MCF 10A (cell line): ENCODE data around the gene IL22RA2. TPM values are rescaled to one million over a fixed set of nuclear protein-coding genes. Genes with fewer than 3 reads are reported as not detected.

ENCODE experiments used
- Bru-seq: library from RNA; stranded (reverse); fragments of 400-500 nt; gene quantifications from one replicate; lab custom pipeline; 2021; lab: Mats Ljungman, UMichigan
- BruChase-seq, 2 experiments: library from RNA; stranded (reverse); fragments of 400-500 nt; gene quantifications; one replicate each; lab custom pipeline; 2021; lab: Mats Ljungman, UMichigan
- BruUV-seq: library from RNA; stranded (reverse); fragments of 400-500 nt; replicated peaks from 2 replicates; lab custom pipeline; 2021; lab: Mats Ljungman, UMichigan
- CTCF ChIA-PET: fragments of 300-600 bp; sonication (Branson Sonifier 250); formaldehyde crosslinking; extraction: SDS; loops from one replicate; lab custom pipeline; 2021; ENCODE audit warnings: antibody characterized with exemption, inconsistent platforms; lab: Yijun Ruan, JAX
- POLR2A ChIA-PET: fragments of 300-600, 350-650 bp; sonication (Branson Sonifier 250); formaldehyde crosslinking; extraction: SDS; loops from one replicate; lab custom pipeline; 2020; ENCODE audit warnings: antibody characterized with exemption, inconsistent platforms; lab: Yijun Ruan, JAX
- DNase-seq: peaks from one replicate; pipeline ENCODE4 v3.0.0-alpha.2; 2018; ENCODE audit not compliant: unreplicated experiment
- H3K27ac Mint-ChIP-seq: one replicate; pipeline ENCODE4 v1.8.0; 2022; ENCODE audit warnings: mild to moderate bottlenecking, low read depth, mixed read lengths; ENCODE audit not compliant: unreplicated experiment
- H3K27me3 Mint-ChIP-seq: one replicate; pipeline ENCODE4 v1.8.0; 2022; ENCODE audit warnings: mixed read lengths; ENCODE audit not compliant: insufficient read depth, unreplicated experiment
- H3K36me3 Mint-ChIP-seq: one replicate; pipeline ENCODE4 v1.8.0; 2022; ENCODE audit warnings: mild to moderate bottlenecking, moderate library complexity, mixed read lengths; ENCODE audit not compliant: insufficient read depth, unreplicated experiment
- H3K4me1 Mint-ChIP-seq: one replicate; pipeline ENCODE4 v1.8.0; 2022; ENCODE audit warnings: mixed read lengths; ENCODE audit not compliant: insufficient read depth, unreplicated experiment
- H3K4me3 Mint-ChIP-seq: one replicate; pipeline ENCODE4 v1.8.0; 2022; ENCODE audit warnings: mild to moderate bottlenecking, moderate library complexity, mixed read lengths; ENCODE audit not compliant: unreplicated experiment
- H3K9me3 Mint-ChIP-seq: one replicate; pipeline ENCODE4 v1.8.0; 2022; ENCODE audit warnings: mixed read lengths; ENCODE audit not compliant: unreplicated experiment
- CTCF ChIP-seq: fragments of 200-600 bp; IDR thresholded peaks from one replicate; pipeline ENCODE4 v1.8.0; 2022; ENCODE audit warnings: antibody characterized with exemption, mild to moderate bottlenecking; ENCODE audit not compliant: unreplicated experiment
- intact Hi-C: fragments of 100-400 bp; cut with micrococcal nuclease; formaldehyde crosslinking; loops from 2 replicates; pipeline ENCODE4 v1.14.1; 2022
- long read RNA-seq: library from polyadenylated mRNA; stranded (forward); transcript quantifications from one replicate; pipeline ENCODE4 v2.0.0, GENCODE V29; 2022
- total RNA-seq: library from RNA; stranded (reverse); gene quantifications from 2 replicates; pipeline ENCODE4 v1.2.3, GENCODE V29; 2022

IL22RA2 gene
- total RNA-seq (not detected in 2 replicates), Bru-seq, nascent RNA (percentile 4 among the genes with signal in this experiment), BruChase-seq, experiment 1, labeled RNA remaining after a 6-hour chase (percentile 6 among the genes with signal in this experiment), BruChase-seq, experiment 2, labeled RNA remaining after a 2-hour chase (percentile 4 among the genes with signal in this experiment)
- long read RNA-seq, result 0 reads

- no TSS peak for BruUV-seq
- H3K27ac Mint-ChIP-seq, result peak within 1 kb of the TSS; percentile 23
Measured at GRCh38 chr6:137173501-137173900, at the start of gene IL22RA2. Gene IL22RA2, minus strand, starts transcription at chr6:137173644. Its CDS starts 11,895 bp downstream, at chr6:137161749.

GRCh38 chr6:137222381-137222780, 48.9 kb upstream of the IL22RA2 start:
- POLR2A ChIA-PET, result interaction anchor here (1.0 to 18.8 kb wide), 3 partner anchors 9 to 40 kb away, joined by 3 to 651 read pairs (median 3); no protein-coding TSS in a partner anchor
- H3K9me3 Mint-ChIP-seq, result no peaks in the 10 kb centered on the region
- BruUV-seq, result no TSS peak
- H3K4me1 Mint-ChIP-seq, result peaks cover 30% of the 10 kb centered on the region
- intact Hi-C loops, result no loop called here
- no peaks in the 10 kb centered on the region for H3K27me3 Mint-ChIP-seq
- no peak for TF ChIP-seq CTCF
- CTCF ChIA-PET, result interaction anchor here (1.0 to 2.8 kb wide), 3 partner anchors 17 to 56 kb away, joined by 3 to 12 read pairs (median 5); no protein-coding TSS in a partner anchor
- H3K4me3 Mint-ChIP-seq, result no peak overlapping the region
- no peak overlapping the region for H3K27ac Mint-ChIP-seq
- H3K36me3 Mint-ChIP-seq, result peaks cover 8% of the 10 kb centered on the region
- no peak for DNase-seq

More at GRCh38 chr6:137173501-137173900, at the start of gene IL22RA2:
- Mint-ChIP-seq H3K36me3 (no peaks in the 10 kb centered on the region), H3K4me3 (no peak within 1 kb of the TSS), H3K4me1 (no peaks in the 10 kb centered on the region), H3K9me3 (peaks cover under 1% of the 10 kb centered on the region), H3K27me3 (no peaks in the 10 kb centered on the region)
- TF ChIP-seq CTCF, result no peak
- CTCF ChIA-PET, result interaction anchor here (0.7 to 0.9 kb wide), 2 partner anchors 12 to 160 kb away, joined by 3 to 4 read pairs; no protein-coding TSS in a partner anchor
- intact Hi-C loops, result no loop called here
- POLR2A ChIA-PET, result interaction anchor here (1.1 kb wide), 1 partner anchor 10 kb away, joined by 3 read pairs; no protein-coding TSS in a partner anchor
- DNase-seq, result no peak

- H3K4me3 Mint-ChIP-seq, result peak overlapping the region; percentile 91
- POLR2A ChIA-PET, result interaction anchor here (0.6 to 18.8 kb wide), 15 partner anchors 8 to 509 kb away, joined by 3 to 651 read pairs (median 4); no protein-coding TSS in a partner anchor
- no TSS peak for BruUV-seq
- peaks cover 31% of the 10 kb centered on the region for H3K36me3 Mint-ChIP-seq
- intact Hi-C loops, result loop anchor here (2.0 to 5.0 kb wide), 4 partner anchors 15 to 93 kb away; no protein-coding TSS in a partner anchor
- H3K9me3 Mint-ChIP-seq, result no peaks in the 10 kb centered on the region
- CTCF ChIA-PET, result interaction anchor here (0.5 to 0.9 kb wide), 3 partner anchors 21 to 95 kb away, joined by 3 to 4 read pairs (median 4); no protein-coding TSS in a partner anchor
- peak overlapping the region; percentile 93 for H3K27ac Mint-ChIP-seq
- no peak for DNase-seq
- no peaks in the 10 kb centered on the region for H3K27me3 Mint-ChIP-seq
- TF ChIP-seq CTCF, result no peak
- peaks cover 35% of the 10 kb centered on the region for H3K4me1 Mint-ChIP-seq
Measured at GRCh38 chr6:137219664-137220252, 46.3 kb upstream of the IL22RA2 start.
